Measurements from ENCODE around the gene ARHGAP15.
"Not testable (repeated sequence)": the region's sequence is repeated elsewhere in the genome, so short reads cannot be mapped to it uniquely, and the experiment has no call there.

The ARHGAP15 gene

GRCh38 chr2:143088388-143088787 is 40.8 kb upstream of the ARHGAP15 start:
- H3K4me3 ChIP-seq (replicated peaks in 1 of 2; ENCODE audit: low read depth in 2 of 2, low read length in 2 of 2), result no peak overlapping the region
- DNase-seq (ENCODE audit: low read depth in 2 of 2), result no peak
- no peak for TF ChIP-seq CTCF (IDR thresholded peaks at IDR 0.05; ENCODE audit: low read depth, low read length)

- not testable (repeated sequence) for H3K4me3 ChIP-seq (replicated peaks in 1 of 2; ENCODE audit: low read depth in 2 of 2, low read length in 2 of 2); DNase-seq (ENCODE audit: low read depth in 2 of 2)
Observed at GRCh38 chr2:143089520-143089919, 39.7 kb upstream of the ARHGAP15 start.

GRCh38 chr2:143110758-143111428 is 18.3 kb upstream of the ARHGAP15 start:
- peak; percentile 77 to 78 for DNase-seq (ENCODE audit: low read depth in 2 of 2)
- TF ChIP-seq CTCF (IDR thresholded peaks at IDR 0.05; ENCODE audit: low read depth, low read length), result peak; percentile 57
- no peak overlapping the region for H3K4me3 ChIP-seq (replicated peaks in 1 of 2; ENCODE audit: low read depth in 2 of 2, low read length in 2 of 2)

GRCh38 chr2:143117225-143117624 is 12.0 kb upstream of the ARHGAP15 start:
- no peak overlapping the region for H3K4me3 ChIP-seq (replicated peaks in 1 of 2; ENCODE audit: low read depth in 2 of 2, low read length in 2 of 2)
- no peak for DNase-seq (ENCODE audit: low read depth in 2 of 2)
- TF ChIP-seq CTCF (IDR thresholded peaks at IDR 0.05; ENCODE audit: low read depth, low read length), result no peak

GRCh38 chr2:143121079-143121478 is 8.1 kb upstream of the ARHGAP15 start:
- no peak for TF ChIP-seq CTCF (IDR thresholded peaks at IDR 0.05; ENCODE audit: low read depth, low read length)
- no peak overlapping the region for H3K4me3 ChIP-seq (replicated peaks in 1 of 2; ENCODE audit: low read depth in 2 of 2, low read length in 2 of 2)
- DNase-seq (ENCODE audit: low read depth in 2 of 2), result no peak

GRCh38 chr2:143121957-143122356 is 7.3 kb upstream of the ARHGAP15 start:
- no peak for TF ChIP-seq CTCF (IDR thresholded peaks at IDR 0.05; ENCODE audit: low read depth, low read length)
- no peak for DNase-seq (ENCODE audit: low read depth in 2 of 2)
- H3K4me3 ChIP-seq (replicated peaks in 1 of 2; ENCODE audit: low read depth in 2 of 2, low read length in 2 of 2), result no peak overlapping the region

GRCh38 chr2:143123911-143124310 is 5.3 kb upstream of the ARHGAP15 start:
- DNase-seq (ENCODE audit: low read depth in 2 of 2), result no peak
- no peak overlapping the region for H3K4me3 ChIP-seq (replicated peaks in 1 of 2; ENCODE audit: low read depth in 2 of 2, low read length in 2 of 2)
- TF ChIP-seq CTCF (IDR thresholded peaks at IDR 0.05; ENCODE audit: low read depth, low read length), result no peak

Measured in cardiac fibroblast (primary cell).